ENCODE results near the gene ARHGEF39.
A peak's percentile ranks its signal among the peaks of the same experiment; 100 is the strongest.

ARHGEF39 gene

GRCh38 chr9:35690614-35691333 lies 25.8 kb upstream of the ARHGEF39 start:
- H3K9ac ChIP-seq (ENCODE audit: low read depth, low read length) = no peak overlapping the region
- H3K4me1 ChIP-seq (ENCODE audit: control insufficient read depth, insufficient read depth, low read length) = peaks cover 11% of the 10 kb centered on the region
- peak overlapping the region; percentile 78 for H3K27ac ChIP-seq (ENCODE audit: low read depth, low read length)
- H3K36me3 ChIP-seq (ENCODE audit: control insufficient read depth, insufficient read depth, low read length) = peaks cover 28% of the 10 kb centered on the region
- no peaks in the 10 kb centered on the region for H3K27me3 ChIP-seq (ENCODE audit: control insufficient read depth, insufficient read depth, low read length)
- H3K9me3 ChIP-seq (ENCODE audit: control insufficient read depth, insufficient read depth, low read length) = no peaks in the 10 kb centered on the region
- peak overlapping the region; percentile 80 for H3K4me3 ChIP-seq (ENCODE audit: low read depth, low read length)

GRCh38 chr9:35690294-35690613 lies 25.3 kb upstream of the ARHGEF39 start:
- Histone ChIP-seq H3K9me3 (ENCODE audit: control insufficient read depth, insufficient read depth, low read length) (no peaks in the 10 kb centered on the region), H3K4me1 (ENCODE audit: control insufficient read depth, insufficient read depth, low read length) (peaks cover 11% of the 10 kb centered on the region), H3K27me3 (ENCODE audit: control insufficient read depth, insufficient read depth, low read length) (no peaks in the 10 kb centered on the region), H3K27ac (ENCODE audit: low read depth, low read length) (peak overlapping the region; percentile 78), H3K36me3 (ENCODE audit: control insufficient read depth, insufficient read depth, low read length) (peaks cover 33% of the 10 kb centered on the region), H3K4me3 (ENCODE audit: low read depth, low read length) (peak overlapping the region; percentile 80), H3K9ac (ENCODE audit: low read depth, low read length) (peak overlapping the region; percentile 35; the same call in 1 of the 2 replicates)

DNA sequence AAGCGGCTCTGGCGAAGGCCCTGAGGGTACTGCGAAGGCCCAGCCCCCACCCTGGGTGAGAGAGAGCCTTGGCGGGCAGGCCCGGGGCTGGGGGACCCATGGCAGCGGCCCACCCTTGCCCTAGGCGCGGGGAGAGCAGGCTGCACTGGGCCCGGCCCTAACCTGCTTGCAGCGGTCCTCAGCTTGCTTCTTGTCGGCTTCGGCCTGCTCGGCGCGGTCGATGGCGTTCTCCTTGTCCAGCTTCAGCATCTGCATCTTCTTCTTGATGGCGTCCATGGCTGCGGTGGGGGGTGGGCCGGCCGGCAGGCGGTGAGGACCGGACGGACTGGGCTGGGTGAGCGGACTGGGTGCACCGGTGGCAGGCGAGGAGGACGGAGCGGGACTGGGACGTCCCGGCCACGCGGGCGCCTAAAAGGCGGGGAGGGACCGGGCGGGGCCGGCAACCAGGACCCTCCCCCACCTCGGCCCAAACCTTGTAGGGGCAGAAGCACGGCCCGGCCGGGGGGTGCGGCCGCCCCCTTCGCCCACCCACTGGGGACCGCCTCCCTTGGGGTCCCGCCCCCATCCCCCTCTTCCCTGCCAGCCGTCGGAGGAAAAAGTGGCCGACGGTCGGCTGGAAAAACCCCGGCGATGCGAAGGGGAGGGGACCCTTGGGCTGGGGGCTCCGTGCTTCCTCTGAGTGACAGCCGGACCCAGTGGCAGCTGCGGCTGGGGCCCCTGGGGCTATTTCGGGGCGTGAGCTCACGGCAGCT lies 24.7 kb upstream of the ARHGEF39 start, which contains the start of gene TPM2:
Gene TPM2, minus strand, starts transcription at position 384 of the 752 bp plus-strand sequence. Its CDS starts 108 bp downstream, at position 276.
- Histone ChIP-seq H3K9ac (ENCODE audit: low read depth, low read length) (peak within 1 kb of the TSS; percentile 76), H3K27me3 (ENCODE audit: control insufficient read depth, insufficient read depth, low read length) (no peaks in the 10 kb centered on the region), H3K4me1 (ENCODE audit: control insufficient read depth, insufficient read depth, low read length) (peaks cover 11% of the 10 kb centered on the region), H3K36me3 (ENCODE audit: control insufficient read depth, insufficient read depth, low read length) (peaks cover 39% of the 10 kb centered on the region), H3K9me3 (ENCODE audit: control insufficient read depth, insufficient read depth, low read length) (no peaks in the 10 kb centered on the region), H3K4me3 (ENCODE audit: low read depth, low read length) (peak within 1 kb of the TSS; percentile 80), H3K27ac (ENCODE audit: low read depth, low read length) (peak within 1 kb of the TSS; percentile 78)

DNA sequence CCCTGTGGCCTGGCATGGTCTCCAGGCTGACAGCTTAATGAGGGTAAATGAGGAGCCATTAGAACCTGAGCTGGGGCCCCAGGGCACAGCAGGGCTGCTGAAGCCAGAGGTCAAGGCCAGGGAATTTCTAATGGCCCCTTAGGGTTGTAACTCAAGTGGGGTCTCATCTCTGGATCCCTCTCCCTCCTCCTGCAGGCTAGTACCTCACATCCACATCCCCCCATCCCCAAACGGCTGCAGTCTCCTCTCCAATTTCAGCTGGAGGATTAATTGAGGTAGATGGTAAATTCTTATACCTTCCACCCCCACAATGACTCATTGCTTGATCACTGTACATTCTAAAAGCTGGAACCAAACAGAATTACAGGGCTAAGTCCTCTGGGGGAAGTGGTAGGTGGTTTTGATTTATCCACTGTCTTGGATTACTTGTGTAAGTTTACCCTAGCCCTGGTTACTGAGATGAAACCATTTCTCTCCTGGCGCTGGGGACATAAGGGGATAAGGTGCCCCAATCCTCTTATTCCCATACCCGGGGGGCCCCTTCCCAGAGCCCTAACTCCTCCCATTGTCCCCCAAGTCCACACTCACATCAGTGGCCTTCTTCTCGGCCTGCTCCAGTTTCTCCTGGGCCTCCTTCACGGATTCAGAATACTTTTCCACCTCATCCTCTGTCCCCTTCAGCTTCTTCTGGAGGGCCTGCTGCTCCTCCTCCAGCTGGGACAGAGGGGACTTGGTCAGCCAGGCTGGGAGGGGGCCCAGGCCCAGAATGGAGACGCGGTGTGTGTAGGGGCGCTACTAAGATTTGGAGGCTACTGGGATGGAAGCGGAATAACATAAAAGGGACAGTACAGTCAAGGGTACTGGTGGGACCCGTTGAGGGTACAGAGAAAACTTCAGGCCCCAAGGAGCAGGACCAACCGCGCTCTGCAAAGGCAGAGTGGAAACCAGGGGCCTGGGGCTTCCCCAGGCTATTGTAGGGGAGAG lies 23.9 kb upstream of the ARHGEF39 start:
- Histone ChIP-seq H3K9me3 (ENCODE audit: control insufficient read depth, insufficient read depth, low read length) (no peaks in the 10 kb centered on the region), H3K36me3 (ENCODE audit: control insufficient read depth, insufficient read depth, low read length) (peaks cover 47% of the 10 kb centered on the region), H3K27me3 (ENCODE audit: control insufficient read depth, insufficient read depth, low read length) (no peaks in the 10 kb centered on the region), H3K9ac (ENCODE audit: low read depth, low read length) (peak overlapping the region; percentile 76), H3K4me1 (ENCODE audit: control insufficient read depth, insufficient read depth, low read length) (peaks cover 11% of the 10 kb centered on the region), H3K4me3 (ENCODE audit: low read depth, low read length) (peak overlapping the region; percentile 80), H3K27ac (ENCODE audit: low read depth, low read length) (peak overlapping the region; percentile 78)

GRCh38 chr9:35687972-35688557 lies 23.1 kb upstream of the ARHGEF39 start:
- Histone ChIP-seq H3K36me3 (ENCODE audit: control insufficient read depth, insufficient read depth, low read length) (peaks cover 55% of the 10 kb centered on the region), H3K9ac (ENCODE audit: low read depth, low read length) (no peak overlapping the region), H3K27ac (ENCODE audit: low read depth, low read length) (no peak overlapping the region), H3K4me3 (ENCODE audit: low read depth, low read length) (peak overlapping the region; percentile 80), H3K27me3 (ENCODE audit: control insufficient read depth, insufficient read depth, low read length) (no peaks in the 10 kb centered on the region), H3K4me1 (ENCODE audit: control insufficient read depth, insufficient read depth, low read length) (peaks cover 11% of the 10 kb centered on the region), H3K9me3 (ENCODE audit: control insufficient read depth, insufficient read depth, low read length) (no peaks in the 10 kb centered on the region)

GRCh38 chr9:35687306-35687705 lies 22.3 kb upstream of the ARHGEF39 start:
- H3K36me3 ChIP-seq (ENCODE audit: control insufficient read depth, insufficient read depth, low read length) = peaks cover 63% of the 10 kb centered on the region
- no peak overlapping the region for H3K27ac ChIP-seq (ENCODE audit: low read depth, low read length)
- peaks cover 11% of the 10 kb centered on the region for H3K4me1 ChIP-seq (ENCODE audit: control insufficient read depth, insufficient read depth, low read length)

GRCh38 chr9:35686222-35687203 lies 21.5 kb upstream of the ARHGEF39 start:
- H3K27ac ChIP-seq (ENCODE audit: low read depth, low read length) = no peak overlapping the region

More at GRCh38 chr9:35687306-35687705, 22.3 kb upstream of the ARHGEF39 start:
- no peak overlapping the region for H3K4me3 ChIP-seq (ENCODE audit: low read depth, low read length)
- H3K9ac ChIP-seq (ENCODE audit: low read depth, low read length) = no peak overlapping the region
- no peaks in the 10 kb centered on the region for H3K9me3 ChIP-seq (ENCODE audit: control insufficient read depth, insufficient read depth, low read length)
- H3K27me3 ChIP-seq (ENCODE audit: control insufficient read depth, insufficient read depth, low read length) = no peaks in the 10 kb centered on the region

DNA sequence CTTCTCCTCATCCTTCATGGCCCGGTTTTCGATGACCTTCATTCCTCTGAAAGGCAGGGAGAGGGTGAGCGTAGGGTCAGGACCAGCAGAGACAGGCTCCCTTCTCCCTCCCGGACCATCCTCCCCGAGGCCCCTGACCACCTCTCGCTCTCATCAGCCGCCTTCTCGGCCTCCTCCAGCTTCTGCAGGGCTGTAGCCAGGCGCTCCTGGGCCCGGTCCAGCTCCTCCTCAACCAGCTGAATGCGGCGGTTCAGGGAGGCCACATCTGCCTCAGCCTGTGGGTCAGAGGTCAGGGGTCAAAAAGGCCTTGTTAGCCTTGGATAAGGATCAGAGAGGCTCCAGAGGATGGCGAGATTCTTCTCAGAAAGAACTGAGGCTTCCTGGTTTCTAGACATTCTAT lies 20.5 kb upstream of the ARHGEF39 start:
- H3K4me1 ChIP-seq (ENCODE audit: control insufficient read depth, insufficient read depth, low read length) = peaks cover 12% of the 10 kb centered on the region
- H3K36me3 ChIP-seq (ENCODE audit: control insufficient read depth, insufficient read depth, low read length) = peaks cover 69% of the 10 kb centered on the region
- no peak overlapping the region for H3K4me3 ChIP-seq (ENCODE audit: low read depth, low read length)
- no peak overlapping the region for H3K9ac ChIP-seq (ENCODE audit: low read depth, low read length)
- no peaks in the 10 kb centered on the region for H3K9me3 ChIP-seq (ENCODE audit: control insufficient read depth, insufficient read depth, low read length)
- no peaks in the 10 kb centered on the region for H3K27me3 ChIP-seq (ENCODE audit: control insufficient read depth, insufficient read depth, low read length)
- H3K27ac ChIP-seq (ENCODE audit: low read depth, low read length) = no peak overlapping the region

More at GRCh38 chr9:35686222-35687203, 21.5 kb upstream of the ARHGEF39 start:
- Histone ChIP-seq H3K4me1 (ENCODE audit: control insufficient read depth, insufficient read depth, low read length) (peaks cover 10% of the 10 kb centered on the region), H3K36me3 (ENCODE audit: control insufficient read depth, insufficient read depth, low read length) (peaks cover 69% of the 10 kb centered on the region), H3K27me3 (ENCODE audit: control insufficient read depth, insufficient read depth, low read length) (no peaks in the 10 kb centered on the region), H3K9ac (ENCODE audit: low read depth, low read length) (no peak overlapping the region), H3K4me3 (ENCODE audit: low read depth, low read length) (no peak overlapping the region), H3K9me3 (ENCODE audit: control insufficient read depth, insufficient read depth, low read length) (no peaks in the 10 kb centered on the region)

GRCh38 chr9:35684921-35685320 lies 19.9 kb upstream of the ARHGEF39 start:
- Histone ChIP-seq H3K27me3 (ENCODE audit: control insufficient read depth, insufficient read depth, low read length) (no peaks in the 10 kb centered on the region), H3K9me3 (ENCODE audit: control insufficient read depth, insufficient read depth, low read length) (no peaks in the 10 kb centered on the region), H3K9ac (ENCODE audit: low read depth, low read length) (no peak overlapping the region), H3K36me3 (ENCODE audit: control insufficient read depth, insufficient read depth, low read length) (peaks cover 69% of the 10 kb centered on the region), H3K27ac (ENCODE audit: low read depth, low read length) (no peak overlapping the region), H3K4me3 (ENCODE audit: low read depth, low read length) (no peak overlapping the region), H3K4me1 (ENCODE audit: control insufficient read depth, insufficient read depth, low read length) (peaks cover 13% of the 10 kb centered on the region)
